Measurements from ENCODE around the gene LINGO1. TPM values are rescaled to one million over a fixed set of nuclear protein-coding genes. Genes with fewer than 3 reads are reported as not detected.

The LINGO1 gene
- total RNA-seq, 4 donors from 2014 or later: 0.13 to 0.87 (median 0.35) TPM

- H3K27me3 ChIP-seq: peaks cover 24% of the 10 kb centered on the region
- no peak for TF ChIP-seq POLR2A (IDR thresholded peaks at IDR 0.05)
- no peak for TF ChIP-seq EP300 (IDR thresholded peaks at IDR 0.05)
- no peak for TF ChIP-seq CTCF (IDR thresholded peaks at IDR 0.05)
- no peak for TF ChIP-seq POLR2AphosphoS5 (IDR thresholded peaks at IDR 0.05)
- no peak for ATAC-seq
- 79 to 100% methylated on average over 2 to 9 of the region's 16 CpGs for WGBS, 2 donors (ENCODE audit: low coverage in 1 of 2)
- H3K9me3 ChIP-seq: no peaks in the 10 kb centered on the region
- no peaks in the 10 kb centered on the region for H3K36me3 ChIP-seq
- no peaks in the 10 kb centered on the region for H3K4me1 ChIP-seq
- no peak overlapping the region for H3K4me3 ChIP-seq
- no peak overlapping the region for H3K27ac ChIP-seq
Measured at GRCh38 chr15:77606142-77607034, 26.3 kb downstream of the LINGO1 start.

GRCh38 chr15:77605547-77605946 lies 27.2 kb downstream of the LINGO1 start:
- no peak overlapping the region for H3K27ac ChIP-seq
- no peaks in the 10 kb centered on the region for H3K9me3 ChIP-seq
- H3K4me1 ChIP-seq: no peaks in the 10 kb centered on the region
- no peak for ATAC-seq
- no peak overlapping the region for H3K4me3 ChIP-seq
- TF ChIP-seq POLR2AphosphoS5 (IDR thresholded peaks at IDR 0.05) (no peak), CTCF (IDR thresholded peaks at IDR 0.05) (no peak), EP300 (IDR thresholded peaks at IDR 0.05) (no peak), POLR2A (IDR thresholded peaks at IDR 0.05) (no peak)
- H3K27me3 ChIP-seq: peaks cover 22% of the 10 kb centered on the region
- H3K36me3 ChIP-seq: no peaks in the 10 kb centered on the region
- 60% methylated on average over 2 of the region's 6 CpGs; no CpG with 5 or more reads in 1 of the 2 donors for WGBS, 2 donors (ENCODE audit: low coverage in 1 of 2)

- Histone ChIP-seq H3K9me3 (no peaks in the 10 kb centered on the region), H3K27me3 (peaks cover 18% of the 10 kb centered on the region), H3K27ac (no peak overlapping the region), H3K36me3 (no peaks in the 10 kb centered on the region), H3K4me3 (no peak overlapping the region), H3K4me1 (no peaks in the 10 kb centered on the region)
- 50% methylated on average over 1 of the region's 2 CpGs; no CpG with 5 or more reads in 1 of the 2 donors for WGBS, 2 donors (ENCODE audit: low coverage in 1 of 2)
- no peak for ATAC-seq
- TF ChIP-seq POLR2A (IDR thresholded peaks at IDR 0.05) (no peak), POLR2AphosphoS5 (IDR thresholded peaks at IDR 0.05) (no peak), EP300 (IDR thresholded peaks at IDR 0.05) (no peak), CTCF (IDR thresholded peaks at IDR 0.05) (no peak)
Measured at GRCh38 chr15:77604973-77605372, 27.7 kb downstream of the LINGO1 start.

- 78 to 81% methylated on average over 8 to 12 of the region's 14 CpGs for WGBS, 2 donors (ENCODE audit: low coverage in 1 of 2)
- TF ChIP-seq EP300 (IDR thresholded peaks at IDR 0.05): no peak
- no peak for TF ChIP-seq POLR2AphosphoS5 (IDR thresholded peaks at IDR 0.05)
- no peak for TF ChIP-seq POLR2A (IDR thresholded peaks at IDR 0.05)
- TF ChIP-seq CTCF (IDR thresholded peaks at IDR 0.05): no peak
- Histone ChIP-seq H3K36me3 (no peaks in the 10 kb centered on the region), H3K27me3 (peaks cover 18% of the 10 kb centered on the region), H3K4me3 (no peak overlapping the region), H3K9me3 (no peaks in the 10 kb centered on the region), H3K4me1 (no peaks in the 10 kb centered on the region), H3K27ac (no peak overlapping the region)
- ATAC-seq: no peak
Measured at GRCh38 chr15:77603611-77604336, 28.9 kb downstream of the LINGO1 start.
